HG02678 (cell line): Measurements from ENCODE around the gene CXorf58.
"Not testable (repeated sequence)": the region's sequence is repeated elsewhere in the genome, so short reads cannot be mapped to it uniquely, and the experiment has no call there.

ENCODE experiments used
- ATAC-seq: cut with Tn5 transposase; IDR thresholded peaks from one replicate; pipeline ENCODE4 v1.9.1; 2021; ENCODE audit warnings: mild to moderate bottlenecking, moderate library complexity; ENCODE audit not compliant: unreplicated experiment

CXorf58 gene

GRCh38 chrX:23907498-23908218, at the start of gene CXorf58, which contains the start of gene APOO:
Gene CXorf58, plus strand, starts transcription at chrX:23908006. Its CDS starts 2,297 bp downstream, at chrX:23910303.
Gene APOO, minus strand, starts transcription at chrX:23907938. Its CDS starts 236 bp downstream, at chrX:23907702.
- peak; percentile 90 for ATAC-seq

- not testable (repeated sequence) for ATAC-seq
These were observed 48.6 kb upstream of the CXorf58 start for GRCh38 chrX:23859238-23859637.

GRCh38 chrX:23861215-23861896, 46.5 kb upstream of the CXorf58 start:
- ATAC-seq = no peak

GRCh38 chrX:23861952-23862351, 45.9 kb upstream of the CXorf58 start:
- not testable (repeated sequence) for ATAC-seq

GRCh38 chrX:23864742-23865326, 43.0 kb upstream of the CXorf58 start:
- no peak for ATAC-seq

- no peak for ATAC-seq
These were observed 37.8 kb upstream of the CXorf58 start for GRCh38 chrX:23870041-23870440.

GRCh38 chrX:23871905-23872546, 35.8 kb upstream of the CXorf58 start:
- ATAC-seq = no peak

GRCh38 chrX:23879380-23880090, 28.3 kb upstream of the CXorf58 start:
- ATAC-seq = no peak

GRCh38 chrX:23883737-23884354, 24.0 kb upstream of the CXorf58 start:
- ATAC-seq = no peak

- ATAC-seq = no peak
These were observed 23.3 kb upstream of the CXorf58 start for GRCh38 chrX:23884427-23885024.

- no peak for ATAC-seq
These were observed 22.0 kb upstream of the CXorf58 start for GRCh38 chrX:23885803-23886202.

GRCh38 chrX:23887451-23887850, 20.4 kb upstream of the CXorf58 start:
- no peak for ATAC-seq

- ATAC-seq = no peak
These were observed 19.9 kb upstream of the CXorf58 start for GRCh38 chrX:23887918-23888317.

GRCh38 chrX:23888887-23889501, 18.8 kb upstream of the CXorf58 start:
- no peak for ATAC-seq

GRCh38 chrX:23890933-23891332, 16.9 kb upstream of the CXorf58 start:
- no peak for ATAC-seq

- not testable (repeated sequence) for ATAC-seq
These were observed 12.8 kb upstream of the CXorf58 start for GRCh38 chrX:23894993-23895392.

GRCh38 chrX:23896539-23896938, 11.3 kb upstream of the CXorf58 start:
- not testable (repeated sequence) for ATAC-seq

GRCh38 chrX:23896981-23897380, 10.8 kb upstream of the CXorf58 start:
- ATAC-seq = no peak

GRCh38 chrX:23898412-23898959, 9.3 kb upstream of the CXorf58 start:
- ATAC-seq = no peak
